ENCODE data around the gene PDE6B. TPM values are rescaled to one million over a fixed set of nuclear protein-coding genes. Genes with fewer than 3 reads are reported as not detected.

PDE6B gene
- polyA plus RNA-seq, 1 donor from 2014 or later = 3.2 TPM

- no peaks in the 10 kb centered on the region for H3K27me3 ChIP-seq (ENCODE audit: insufficient read depth, low read depth, low read length)
- no peak overlapping the region for H3K4me2 ChIP-seq (ENCODE audit: low read length)
- H4K20me1 ChIP-seq (ENCODE audit: insufficient read depth) = no peaks in the 10 kb centered on the region
- no peak overlapping the region for H3K27ac ChIP-seq (ENCODE audit: low read length)
- no peaks in the 10 kb centered on the region for H3K9me3 ChIP-seq (ENCODE audit: low read length)
- TF ChIP-seq, protein P1, sequence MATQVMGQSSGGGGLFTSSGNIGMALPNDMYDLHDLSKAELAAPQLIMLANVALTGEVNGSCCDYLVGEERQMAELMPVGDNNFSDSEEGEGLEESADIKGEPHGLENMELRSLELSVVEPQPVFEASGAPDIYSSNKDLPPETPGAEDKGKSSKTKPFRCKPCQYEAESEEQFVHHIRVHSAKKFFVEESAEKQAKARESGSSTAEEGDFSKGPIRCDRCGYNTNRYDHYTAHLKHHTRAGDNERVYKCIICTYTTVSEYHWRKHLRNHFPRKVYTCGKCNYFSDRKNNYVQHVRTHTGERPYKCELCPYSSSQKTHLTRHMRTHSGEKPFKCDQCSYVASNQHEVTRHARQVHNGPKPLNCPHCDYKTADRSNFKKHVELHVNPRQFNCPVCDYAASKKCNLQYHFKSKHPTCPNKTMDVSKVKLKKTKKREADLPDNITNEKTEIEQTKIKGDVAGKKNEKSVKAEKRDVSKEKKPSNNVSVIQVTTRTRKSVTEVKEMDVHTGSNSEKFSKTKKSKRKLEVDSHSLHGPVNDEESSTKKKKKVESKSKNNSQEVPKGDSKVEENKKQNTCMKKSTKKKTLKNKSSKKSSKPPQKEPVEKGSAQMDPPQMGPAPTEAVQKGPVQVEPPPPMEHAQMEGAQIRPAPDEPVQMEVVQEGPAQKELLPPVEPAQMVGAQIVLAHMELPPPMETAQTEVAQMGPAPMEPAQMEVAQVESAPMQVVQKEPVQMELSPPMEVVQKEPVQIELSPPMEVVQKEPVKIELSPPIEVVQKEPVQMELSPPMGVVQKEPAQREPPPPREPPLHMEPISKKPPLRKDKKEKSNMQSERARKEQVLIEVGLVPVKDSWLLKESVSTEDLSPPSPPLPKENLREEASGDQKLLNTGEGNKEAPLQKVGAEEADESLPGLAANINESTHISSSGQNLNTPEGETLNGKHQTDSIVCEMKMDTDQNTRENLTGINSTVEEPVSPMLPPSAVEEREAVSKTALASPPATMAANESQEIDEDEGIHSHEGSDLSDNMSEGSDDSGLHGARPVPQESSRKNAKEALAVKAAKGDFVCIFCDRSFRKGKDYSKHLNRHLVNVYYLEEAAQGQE (IDR thresholded peaks at IDR 0.05; ENCODE audit: borderline replicate concordance) = no peak
- TF ChIP-seq POLR2AphosphoS5 (IDR thresholded peaks at IDR 0.05) = no peak
- no peaks in the 10 kb centered on the region for H3K9me2 ChIP-seq (ENCODE audit: insufficient read depth, low read length)
- no peaks in the 10 kb centered on the region for H3K36me3 ChIP-seq (ENCODE audit: insufficient read depth, low read length)
- no peak overlapping the region for H3K9ac ChIP-seq (ENCODE audit: low read length)
- H3K79me2 ChIP-seq (replicated peaks; ENCODE audit: insufficient read depth, low read length) = no peaks in the 10 kb centered on the region
- H3F3A ChIP-seq (ENCODE audit: insufficient read depth, low read length, poor library complexity, severe bottlenecking) = no peaks in the 10 kb centered on the region
- no peak overlapping the region for H3K4me3 ChIP-seq (ENCODE audit: low read length)
- H2AFZ ChIP-seq (ENCODE audit: low read depth, low read length) = no peak overlapping the region
Observed at GRCh38 chr4:648579-649292, 23.4 kb downstream of the PDE6B start.

DNA sequence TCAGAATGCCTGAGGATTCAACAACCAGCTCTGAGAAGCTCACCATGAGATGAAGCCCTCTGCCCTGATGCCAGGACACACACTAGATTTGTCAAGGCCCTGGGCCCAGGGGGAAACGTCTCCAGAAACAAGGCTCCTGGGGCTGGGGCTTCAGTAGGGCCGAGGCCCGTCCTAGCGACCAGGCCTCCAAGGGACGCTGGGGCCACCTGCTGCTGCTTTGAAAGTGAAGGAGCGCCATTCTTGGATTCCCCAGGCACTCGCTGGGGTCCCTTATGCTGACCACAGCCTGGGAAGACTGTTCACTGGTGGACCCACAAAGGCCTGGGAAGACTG is 23.9 kb downstream of the PDE6B start:
- H3K9me2 ChIP-seq (ENCODE audit: insufficient read depth, low read length) = no peaks in the 10 kb centered on the region
- H3K27ac ChIP-seq (ENCODE audit: low read length) = no peak overlapping the region
- no peaks in the 10 kb centered on the region for H3K27me3 ChIP-seq (ENCODE audit: insufficient read depth, low read depth, low read length)
- no peaks in the 10 kb centered on the region for H3K36me3 ChIP-seq (ENCODE audit: insufficient read depth, low read length)
- H3K9me3 ChIP-seq (ENCODE audit: low read length) = no peaks in the 10 kb centered on the region
- no peak overlapping the region for H3K9ac ChIP-seq (ENCODE audit: low read length)
- H3K79me2 ChIP-seq (replicated peaks; ENCODE audit: insufficient read depth, low read length) = no peaks in the 10 kb centered on the region
- H3K4me3 ChIP-seq (ENCODE audit: low read length) = no peak overlapping the region
- no peak overlapping the region for H2AFZ ChIP-seq (ENCODE audit: low read depth, low read length)
- H4K20me1 ChIP-seq (ENCODE audit: insufficient read depth) = no peaks in the 10 kb centered on the region
- no peak overlapping the region for H3K4me2 ChIP-seq (ENCODE audit: low read length)
- TF ChIP-seq, protein P2, sequence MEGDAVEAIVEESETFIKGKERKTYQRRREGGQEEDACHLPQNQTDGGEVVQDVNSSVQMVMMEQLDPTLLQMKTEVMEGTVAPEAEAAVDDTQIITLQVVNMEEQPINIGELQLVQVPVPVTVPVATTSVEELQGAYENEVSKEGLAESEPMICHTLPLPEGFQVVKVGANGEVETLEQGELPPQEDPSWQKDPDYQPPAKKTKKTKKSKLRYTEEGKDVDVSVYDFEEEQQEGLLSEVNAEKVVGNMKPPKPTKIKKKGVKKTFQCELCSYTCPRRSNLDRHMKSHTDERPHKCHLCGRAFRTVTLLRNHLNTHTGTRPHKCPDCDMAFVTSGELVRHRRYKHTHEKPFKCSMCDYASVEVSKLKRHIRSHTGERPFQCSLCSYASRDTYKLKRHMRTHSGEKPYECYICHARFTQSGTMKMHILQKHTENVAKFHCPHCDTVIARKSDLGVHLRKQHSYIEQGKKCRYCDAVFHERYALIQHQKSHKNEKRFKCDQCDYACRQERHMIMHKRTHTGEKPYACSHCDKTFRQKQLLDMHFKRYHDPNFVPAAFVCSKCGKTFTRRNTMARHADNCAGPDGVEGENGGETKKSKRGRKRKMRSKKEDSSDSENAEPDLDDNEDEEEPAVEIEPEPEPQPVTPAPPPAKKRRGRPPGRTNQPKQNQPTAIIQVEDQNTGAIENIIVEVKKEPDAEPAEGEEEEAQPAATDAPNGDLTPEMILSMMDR (IDR thresholded peaks at IDR 0.05; ENCODE audit: poor library complexity, severe bottlenecking) = no peak
- TF ChIP-seq EZH2 (IDR thresholded peaks at IDR 0.05; ENCODE audit: borderline replicate concordance, insufficient read depth, low read length, poor library complexity, severe bottlenecking) (no peak), MXI1 (conservative IDR thresholded peaks at IDR 0.05; ENCODE audit: poor library complexity, severe bottlenecking) (no peak), POLR2AphosphoS5 (IDR thresholded peaks at IDR 0.05) (no peak), RAD21 (conservative IDR thresholded peaks at IDR 0.05) (no peak), EP300 (conservative IDR thresholded peaks at IDR 0.05; ENCODE audit: poor library complexity, severe bottlenecking) (no peak)
- H3F3A ChIP-seq (ENCODE audit: insufficient read depth, low read length, poor library complexity, severe bottlenecking) = no peaks in the 10 kb centered on the region

GRCh38 chr4:649751-650310 is 24.5 kb downstream of the PDE6B start:
- H3K27me3 ChIP-seq (ENCODE audit: insufficient read depth, low read depth, low read length) = no peaks in the 10 kb centered on the region
- TF ChIP-seq MXI1 (conservative IDR thresholded peaks at IDR 0.05; ENCODE audit: poor library complexity, severe bottlenecking) (no peak), SMC3 (conservative IDR thresholded peaks at IDR 0.05; ENCODE audit: poor library complexity) (no peak), RAD21 (conservative IDR thresholded peaks at IDR 0.05) (no peak), EZH2 (IDR thresholded peaks at IDR 0.05; ENCODE audit: borderline replicate concordance, insufficient read depth, low read length, poor library complexity, severe bottlenecking) (no peak), TAF1 (IDR thresholded peaks at IDR 0.05; ENCODE audit: low read depth) (no peak), POLR2AphosphoS5 (IDR thresholded peaks at IDR 0.05) (no peak), EP300 (conservative IDR thresholded peaks at IDR 0.05; ENCODE audit: poor library complexity, severe bottlenecking) (no peak)
- TF ChIP-seq, protein P2 (IDR thresholded peaks at IDR 0.05; ENCODE audit: poor library complexity, severe bottlenecking) = no peak
- TF ChIP-seq, protein P1 (IDR thresholded peaks at IDR 0.05; ENCODE audit: borderline replicate concordance) = no peak
- H3K27ac ChIP-seq (ENCODE audit: low read length) = no peak overlapping the region
- H4K20me1 ChIP-seq (ENCODE audit: insufficient read depth) = no peaks in the 10 kb centered on the region
- no peaks in the 10 kb centered on the region for H3K36me3 ChIP-seq (ENCODE audit: insufficient read depth, low read length)
- H3K9me2 ChIP-seq (ENCODE audit: insufficient read depth, low read length) = no peaks in the 10 kb centered on the region
- H3F3A ChIP-seq (ENCODE audit: insufficient read depth, low read length, poor library complexity, severe bottlenecking) = no peaks in the 10 kb centered on the region
- H3K79me2 ChIP-seq (replicated peaks; ENCODE audit: insufficient read depth, low read length) = no peaks in the 10 kb centered on the region
- no peak overlapping the region for H3K4me3 ChIP-seq (ENCODE audit: low read length)
- H3K9me3 ChIP-seq (ENCODE audit: low read length) = no peaks in the 10 kb centered on the region
- no peak overlapping the region for H3K4me2 ChIP-seq (ENCODE audit: low read length)
- no peak overlapping the region for H3K9ac ChIP-seq (ENCODE audit: low read length)
- H2AFZ ChIP-seq (ENCODE audit: low read depth, low read length) = no peak overlapping the region
